Mesothelial cell of epicardium (in vitro differentiated cells): ENCODE results near the gene GATD1. TPM values are rescaled to one million over a fixed set of nuclear protein-coding genes. Genes with fewer than 3 reads are reported as not detected.
A peak's percentile ranks its signal among the peaks of the same experiment; 100 is the strongest.

Experiments
- DNase-seq, 2 experiments: peaks; one replicate each; pipeline ENCODE4 v3.0.0; 2021; ENCODE audit warnings: low spot score in 2 of 2; ENCODE audit not compliant: unreplicated experiment in 2 of 2
- H3K27ac Mint-ChIP-seq: 2 replicates; pipeline ENCODE4 v1.8.0; 2021; ENCODE audit warnings: mixed read lengths
- H3K27me3 Mint-ChIP-seq: 2 replicates; pipeline ENCODE4 v1.8.0; 2021; ENCODE audit warnings: low read depth, mixed read lengths
- H3K36me3 Mint-ChIP-seq: 2 replicates; pipeline ENCODE4 v1.8.0; 2021; ENCODE audit warnings: mixed read lengths
- H3K4me1 Mint-ChIP-seq: 2 replicates; pipeline ENCODE4 v1.8.0; 2021; ENCODE audit warnings: mixed read lengths
- H3K4me3 Mint-ChIP-seq: 2 replicates; pipeline ENCODE4 v1.8.0; 2021; ENCODE audit warnings: mild to moderate bottlenecking, moderate library complexity, mixed read lengths
- H3K9me3 Mint-ChIP-seq: 2 replicates; pipeline ENCODE4 v1.8.0; 2021; ENCODE audit warnings: mixed read lengths
- total RNA-seq: library from RNA; stranded (reverse); gene quantifications from 3 replicates; pipeline ENCODE4 v1.2.1, GENCODE V29; 2021
- TF ChIP-seq, protein P1 (sequence below): fragments of 200-600 bp; sonication (generic); IDR thresholded peaks from one replicate; pipeline ENCODE4 v1.5.0; 2021; ENCODE audit warnings: antibody characterized with exemption; ENCODE audit not compliant: unreplicated experiment

Gene GATD1
- total RNA-seq, 1 donor from 2014 or later: 91.2 TPM

DNA sequence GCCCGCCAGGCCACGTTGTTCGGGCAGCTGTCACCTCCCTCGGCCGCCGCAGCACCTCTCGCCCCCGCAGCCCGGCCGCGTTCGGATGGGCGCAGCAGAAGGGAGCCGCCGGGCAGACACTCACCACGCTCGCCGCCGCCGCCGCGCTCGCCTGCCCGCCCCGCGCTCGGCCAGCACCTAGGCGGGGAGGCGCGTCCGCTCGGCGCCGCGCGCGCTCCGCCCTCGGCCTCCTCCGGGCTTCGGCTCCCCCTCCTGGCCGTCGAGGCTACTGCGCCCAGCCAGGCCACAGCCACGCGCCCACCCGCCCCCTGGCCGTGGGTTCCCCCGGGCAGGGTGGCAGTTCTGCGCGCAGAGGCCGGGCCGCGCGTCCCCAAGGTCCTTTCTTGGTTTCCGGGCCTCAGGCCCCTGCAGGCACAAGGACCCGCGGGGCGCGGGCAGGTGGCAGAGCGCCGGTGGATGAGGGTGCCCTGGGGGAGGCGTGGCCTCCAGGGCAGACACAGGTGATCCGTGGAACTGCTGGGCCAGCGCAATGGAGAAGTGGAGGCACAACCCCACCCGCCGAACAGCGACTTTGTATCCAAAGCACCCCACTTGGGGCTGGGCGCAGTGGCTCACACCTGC lies 20.9 kb upstream of the GATD1 start, which contains the start of gene SLC25A22:
TSS of gene SLC25A22 (minus strand) at position 189 of the 621 bp plus-strand sequence. CDS start 3,275 bp downstream, outside the sequence.
- DNase-seq: peak; percentile 80 to 94
- H3K4me3 Mint-ChIP-seq: peak within 1 kb of the TSS; percentile 83
- H3K27me3 Mint-ChIP-seq: no peaks in the 10 kb centered on the region
- H3K27ac Mint-ChIP-seq: peak within 1 kb of the TSS; percentile 94
- H3K36me3 Mint-ChIP-seq: no peaks in the 10 kb centered on the region
- H3K9me3 Mint-ChIP-seq: no peaks in the 10 kb centered on the region
- TF ChIP-seq, protein P1, sequence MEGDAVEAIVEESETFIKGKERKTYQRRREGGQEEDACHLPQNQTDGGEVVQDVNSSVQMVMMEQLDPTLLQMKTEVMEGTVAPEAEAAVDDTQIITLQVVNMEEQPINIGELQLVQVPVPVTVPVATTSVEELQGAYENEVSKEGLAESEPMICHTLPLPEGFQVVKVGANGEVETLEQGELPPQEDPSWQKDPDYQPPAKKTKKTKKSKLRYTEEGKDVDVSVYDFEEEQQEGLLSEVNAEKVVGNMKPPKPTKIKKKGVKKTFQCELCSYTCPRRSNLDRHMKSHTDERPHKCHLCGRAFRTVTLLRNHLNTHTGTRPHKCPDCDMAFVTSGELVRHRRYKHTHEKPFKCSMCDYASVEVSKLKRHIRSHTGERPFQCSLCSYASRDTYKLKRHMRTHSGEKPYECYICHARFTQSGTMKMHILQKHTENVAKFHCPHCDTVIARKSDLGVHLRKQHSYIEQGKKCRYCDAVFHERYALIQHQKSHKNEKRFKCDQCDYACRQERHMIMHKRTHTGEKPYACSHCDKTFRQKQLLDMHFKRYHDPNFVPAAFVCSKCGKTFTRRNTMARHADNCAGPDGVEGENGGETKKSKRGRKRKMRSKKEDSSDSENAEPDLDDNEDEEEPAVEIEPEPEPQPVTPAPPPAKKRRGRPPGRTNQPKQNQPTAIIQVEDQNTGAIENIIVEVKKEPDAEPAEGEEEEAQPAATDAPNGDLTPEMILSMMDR: peak; percentile 86
- H3K4me1 Mint-ChIP-seq: peaks cover 11% of the 10 kb centered on the region

DNA sequence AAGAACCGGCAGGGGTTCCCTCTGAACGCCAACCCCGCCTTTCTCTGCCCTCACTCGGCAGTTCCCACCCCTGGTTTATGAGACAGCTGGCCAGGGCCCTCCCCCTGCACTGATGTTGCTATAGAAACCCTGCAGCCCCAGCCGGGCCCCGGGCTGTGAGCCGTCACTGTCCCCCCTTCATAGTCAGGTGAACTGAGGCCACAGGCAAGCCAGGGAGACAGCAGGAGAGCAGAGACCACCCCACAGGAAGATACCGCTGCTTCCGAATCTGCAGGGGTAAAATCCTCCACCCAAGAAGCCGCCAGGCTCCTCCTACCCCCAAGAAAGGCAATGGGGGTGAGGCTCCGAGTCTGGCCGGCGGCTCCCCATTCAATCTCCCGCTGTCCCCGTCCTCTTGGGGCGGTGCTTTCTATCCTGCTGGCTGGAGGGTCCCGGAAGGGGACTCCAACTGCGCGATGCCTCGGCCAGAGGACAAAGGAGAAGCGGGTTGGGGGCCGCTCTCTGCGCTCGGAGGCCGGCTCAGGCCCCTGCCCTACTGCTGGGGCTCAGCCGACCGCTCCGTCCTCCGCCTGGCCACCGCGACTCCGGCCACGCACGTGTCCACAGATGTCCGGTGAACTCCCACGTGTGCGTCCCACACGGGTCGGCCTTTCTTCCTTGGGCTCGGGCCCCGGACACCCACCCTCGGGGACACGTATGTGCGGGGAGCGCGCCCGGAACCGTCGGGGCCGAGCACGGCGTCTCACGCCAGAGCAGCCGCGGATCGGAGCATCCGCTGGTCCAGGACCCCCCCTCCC lies 20.2 kb upstream of the GATD1 start:
- peak overlapping the region; percentile 83 for H3K4me3 Mint-ChIP-seq
- TF ChIP-seq, protein P1: no peak
- H3K9me3 Mint-ChIP-seq: no peaks in the 10 kb centered on the region
- no peaks in the 10 kb centered on the region for H3K36me3 Mint-ChIP-seq
- peaks cover 11% of the 10 kb centered on the region for H3K4me1 Mint-ChIP-seq
- no peaks in the 10 kb centered on the region for H3K27me3 Mint-ChIP-seq
- peak overlapping the region; percentile 94 for H3K27ac Mint-ChIP-seq
- peak; percentile 70 to 82 for DNase-seq

DNA sequence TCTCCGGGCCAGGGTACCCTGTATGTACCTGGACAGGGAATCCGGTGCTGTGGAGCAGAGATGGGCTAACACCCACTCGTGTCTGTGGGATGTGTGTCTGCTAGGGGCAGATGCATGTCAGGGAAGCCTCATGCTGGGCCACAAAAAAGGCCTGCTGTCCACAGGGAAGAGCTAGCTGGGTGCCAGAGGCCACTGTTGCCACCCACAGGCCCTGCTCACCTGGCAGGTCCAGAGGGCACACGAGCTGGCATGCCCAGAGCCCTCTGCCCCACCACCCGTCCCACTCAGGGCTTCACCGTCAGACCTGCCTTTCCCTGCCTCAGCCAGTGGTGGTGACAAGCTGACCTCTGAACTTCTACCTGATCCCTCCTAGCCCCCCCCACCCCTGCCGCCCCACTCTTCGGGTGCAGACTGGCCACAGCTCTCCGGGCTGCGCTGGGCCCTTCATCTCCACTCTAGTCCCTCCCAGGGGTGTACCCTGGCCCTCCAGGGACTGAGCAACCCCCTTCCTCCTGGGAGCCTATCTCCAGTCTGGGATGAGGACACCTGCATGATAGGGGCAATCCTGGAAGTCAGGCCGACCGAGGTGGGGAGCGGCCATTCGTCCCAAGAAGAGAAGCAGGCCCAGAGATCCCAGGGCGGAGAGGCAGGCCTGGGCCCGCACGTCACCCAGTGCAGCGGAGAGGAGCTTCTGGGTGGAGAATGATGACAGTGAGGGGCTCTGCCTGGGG lies 19.4 kb upstream of the GATD1 start:
- Mint-ChIP-seq H3K4me3 (peak overlapping the region; percentile 83), H3K4me1 (peaks cover 11% of the 10 kb centered on the region), H3K27me3 (no peaks in the 10 kb centered on the region), H3K9me3 (no peaks in the 10 kb centered on the region), H3K36me3 (no peaks in the 10 kb centered on the region), H3K27ac (peak overlapping the region; percentile 94)
- DNase-seq: no peak
- TF ChIP-seq, protein P1: no peak

GRCh38 chr11:795634-796564 lies 18.6 kb upstream of the GATD1 start:
- H3K36me3 Mint-ChIP-seq: peaks cover 3% of the 10 kb centered on the region
- peak overlapping the region; percentile 94 for H3K27ac Mint-ChIP-seq
- TF ChIP-seq, protein P1: no peak
- no peak for DNase-seq
- peaks cover 11% of the 10 kb centered on the region for H3K4me1 Mint-ChIP-seq
- H3K27me3 Mint-ChIP-seq: no peaks in the 10 kb centered on the region
- H3K4me3 Mint-ChIP-seq: peak overlapping the region; percentile 83
- no peaks in the 10 kb centered on the region for H3K9me3 Mint-ChIP-seq
